GM10266 (cell line): ENCODE results near the gene PSMB11.

Source experiments
- DNase-seq: peaks from one replicate; pipeline ENCODE4 v3.0.0; 2012; ENCODE audit errors: extremely low spot score
- TF ChIP-seq, protein P1 (sequence below): IDR thresholded peaks from 2 replicates; pipeline ENCODE4 v1.5.1; 2012; ENCODE audit warnings: mild to moderate bottlenecking, low read depth; ENCODE audit not compliant: control insufficient read depth, insufficient read depth; ENCODE audit errors: missing control alignments

The PSMB11 gene

DNA sequence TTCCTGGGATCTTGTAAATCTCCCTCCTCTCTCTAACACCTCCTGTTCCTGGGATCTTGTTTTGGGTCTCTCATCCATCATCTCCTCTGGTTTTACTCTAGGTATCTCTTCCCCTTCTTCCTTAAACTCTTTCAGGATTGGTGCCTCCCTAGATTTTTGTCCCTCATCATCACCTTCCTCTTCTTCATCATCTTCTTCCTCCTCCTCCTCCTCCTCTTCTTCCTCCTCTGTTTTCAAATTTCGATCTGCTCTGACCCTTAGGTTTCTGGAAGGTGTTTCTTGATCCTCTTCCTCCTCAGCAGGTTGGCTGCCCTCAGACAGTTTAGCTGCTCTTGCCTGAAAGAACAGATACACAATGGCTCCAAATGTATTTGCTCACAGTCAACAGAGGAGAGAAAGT, 38.5 kb downstream of the PSMB11 start:
- no peak for DNase-seq
- TF ChIP-seq, protein P1, sequence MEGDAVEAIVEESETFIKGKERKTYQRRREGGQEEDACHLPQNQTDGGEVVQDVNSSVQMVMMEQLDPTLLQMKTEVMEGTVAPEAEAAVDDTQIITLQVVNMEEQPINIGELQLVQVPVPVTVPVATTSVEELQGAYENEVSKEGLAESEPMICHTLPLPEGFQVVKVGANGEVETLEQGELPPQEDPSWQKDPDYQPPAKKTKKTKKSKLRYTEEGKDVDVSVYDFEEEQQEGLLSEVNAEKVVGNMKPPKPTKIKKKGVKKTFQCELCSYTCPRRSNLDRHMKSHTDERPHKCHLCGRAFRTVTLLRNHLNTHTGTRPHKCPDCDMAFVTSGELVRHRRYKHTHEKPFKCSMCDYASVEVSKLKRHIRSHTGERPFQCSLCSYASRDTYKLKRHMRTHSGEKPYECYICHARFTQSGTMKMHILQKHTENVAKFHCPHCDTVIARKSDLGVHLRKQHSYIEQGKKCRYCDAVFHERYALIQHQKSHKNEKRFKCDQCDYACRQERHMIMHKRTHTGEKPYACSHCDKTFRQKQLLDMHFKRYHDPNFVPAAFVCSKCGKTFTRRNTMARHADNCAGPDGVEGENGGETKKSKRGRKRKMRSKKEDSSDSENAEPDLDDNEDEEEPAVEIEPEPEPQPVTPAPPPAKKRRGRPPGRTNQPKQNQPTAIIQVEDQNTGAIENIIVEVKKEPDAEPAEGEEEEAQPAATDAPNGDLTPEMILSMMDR: no peak

DNA sequence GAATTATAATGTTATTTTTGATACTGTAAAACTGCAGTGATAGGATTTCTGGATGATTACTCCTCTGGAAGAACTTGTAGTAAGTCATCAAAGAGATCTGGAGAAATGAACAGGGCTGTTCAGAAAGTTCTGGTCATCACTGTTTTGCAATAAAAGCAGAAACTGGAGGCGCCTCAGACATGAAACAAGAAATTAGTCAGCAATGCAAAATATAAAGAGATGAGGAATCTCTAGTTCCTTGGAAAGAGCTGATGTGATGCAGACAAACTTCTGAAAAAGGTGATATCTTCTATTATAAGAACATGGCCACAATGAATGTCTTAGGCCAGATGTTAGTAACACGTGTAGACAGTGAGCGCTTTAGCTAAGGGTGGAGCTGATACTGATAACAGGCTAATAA, 43.4 kb downstream of the PSMB11 start:
- DNase-seq: no peak
- TF ChIP-seq, protein P1: no peak

DNA sequence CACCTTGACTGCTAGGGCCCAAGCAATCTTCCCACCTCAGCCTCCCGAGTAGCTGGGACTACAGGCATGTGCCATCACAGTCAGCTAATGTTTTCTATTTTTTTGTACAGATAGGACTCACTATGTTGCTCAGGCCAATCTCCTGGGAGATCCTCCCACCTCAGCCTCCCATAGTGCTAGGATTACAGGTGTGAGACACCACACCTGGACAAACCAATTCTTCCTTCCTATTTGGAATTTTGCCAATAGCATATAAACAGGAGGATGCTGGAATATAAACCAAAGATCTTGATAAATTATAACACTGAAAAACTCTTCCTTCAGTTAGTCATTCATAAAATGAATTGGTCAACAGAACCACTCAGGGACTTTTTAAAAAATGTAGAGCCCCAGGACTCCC, 44.6 kb downstream of the PSMB11 start:
- TF ChIP-seq, protein P1: no peak
- DNase-seq: no peak

DNA sequence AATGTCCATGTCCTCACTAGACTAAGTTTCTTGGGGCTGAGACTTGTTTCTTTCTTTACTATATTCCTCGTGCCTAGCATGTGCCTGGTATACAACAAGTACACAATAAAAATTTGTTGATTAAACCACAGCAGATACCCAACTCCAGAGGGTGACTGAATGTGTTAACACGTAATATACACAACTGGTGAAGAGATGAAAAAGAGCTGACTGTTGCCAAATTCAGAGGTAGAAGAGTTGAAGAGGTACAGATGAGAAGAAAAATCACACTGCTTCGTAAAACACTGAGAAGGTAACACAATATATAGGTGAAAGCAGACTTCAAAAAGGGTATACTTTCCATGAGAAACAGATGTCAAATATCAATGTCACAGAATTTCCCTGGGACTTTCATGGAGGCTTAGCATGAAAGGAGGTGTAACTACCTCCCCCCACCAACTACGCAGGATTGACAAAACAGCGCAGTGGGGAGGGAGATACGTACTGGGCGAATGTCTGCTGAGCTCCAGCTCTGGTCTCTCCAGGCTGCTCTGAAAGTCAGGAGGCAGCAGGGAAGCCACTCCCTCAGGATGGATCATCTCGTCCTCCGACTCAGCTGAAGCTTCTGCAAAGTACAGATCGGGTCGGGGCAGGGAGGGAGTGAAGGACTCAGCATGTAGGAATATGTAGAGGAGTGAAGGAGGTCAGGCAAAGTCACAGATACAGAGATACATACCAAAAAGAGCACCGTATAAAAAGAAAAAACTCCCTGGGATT, 47.7 kb downstream of the PSMB11 start:
- DNase-seq: no peak
- TF ChIP-seq, protein P1: no peak

DNA sequence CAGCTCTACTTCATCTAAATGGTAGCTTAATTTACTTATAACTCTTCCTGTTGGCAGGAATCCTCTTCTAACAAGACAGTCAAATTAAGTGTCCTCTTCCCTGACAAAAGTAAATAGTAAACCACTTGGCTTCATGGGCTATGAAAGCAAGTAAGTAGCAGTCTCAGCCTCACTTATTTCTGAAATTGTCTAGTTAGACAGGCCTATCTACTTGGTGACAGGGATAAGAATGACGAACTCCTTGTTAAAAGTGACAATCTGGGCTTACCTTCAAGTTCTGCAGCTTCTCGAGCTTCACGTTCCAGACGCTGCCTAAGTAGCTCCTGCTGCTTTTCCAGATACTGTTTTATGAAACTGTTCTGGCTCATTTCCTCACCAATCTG, 48.2 kb downstream of the PSMB11 start:
- no peak for DNase-seq
- TF ChIP-seq, protein P1: no peak

DNA sequence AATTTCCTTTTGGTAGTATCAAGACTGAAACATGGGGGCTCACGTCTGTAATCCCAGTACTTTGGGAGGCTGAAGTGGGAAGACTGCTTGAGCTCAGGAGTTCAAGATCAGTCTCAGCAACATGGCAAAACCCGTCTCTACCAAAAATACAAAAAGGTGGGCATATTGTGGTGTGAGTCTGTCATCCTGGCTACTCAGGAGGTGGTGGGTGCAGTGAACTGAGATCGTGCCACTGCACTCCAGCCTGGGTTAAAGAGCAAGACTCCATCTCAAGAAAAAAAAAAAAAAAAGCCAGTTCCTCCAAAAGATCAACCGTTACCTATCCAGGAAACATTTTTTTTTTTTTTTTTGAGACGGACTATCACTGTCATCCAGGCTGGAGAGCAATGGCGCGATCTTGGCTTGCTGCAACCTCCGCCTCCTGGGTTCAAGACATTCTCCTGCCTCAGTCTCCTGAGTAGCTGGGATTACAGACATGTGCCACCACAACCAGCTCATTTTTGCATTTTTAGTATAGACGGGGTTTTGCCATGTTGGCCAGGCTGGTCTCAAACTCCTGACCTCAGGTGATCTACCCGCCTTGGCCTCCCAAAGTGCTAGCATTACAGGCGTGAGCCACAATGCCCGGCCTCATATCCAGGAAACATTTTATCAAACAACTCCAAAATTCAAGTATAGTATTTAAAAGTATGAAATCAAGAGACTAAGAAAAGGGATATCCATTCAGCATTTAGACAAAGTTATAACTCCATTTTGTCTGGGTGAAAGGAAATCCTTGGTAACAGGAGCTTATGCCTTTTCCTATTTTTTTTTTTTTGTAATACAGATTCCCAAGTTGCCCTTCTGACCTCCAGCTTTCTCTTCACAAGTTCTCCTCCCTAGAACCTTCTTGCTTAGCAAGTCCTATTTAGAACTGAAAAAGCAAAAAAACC, 49.5 kb downstream of the PSMB11 start:
- DNase-seq: no peak
- TF ChIP-seq, protein P1: no peak

DNA sequence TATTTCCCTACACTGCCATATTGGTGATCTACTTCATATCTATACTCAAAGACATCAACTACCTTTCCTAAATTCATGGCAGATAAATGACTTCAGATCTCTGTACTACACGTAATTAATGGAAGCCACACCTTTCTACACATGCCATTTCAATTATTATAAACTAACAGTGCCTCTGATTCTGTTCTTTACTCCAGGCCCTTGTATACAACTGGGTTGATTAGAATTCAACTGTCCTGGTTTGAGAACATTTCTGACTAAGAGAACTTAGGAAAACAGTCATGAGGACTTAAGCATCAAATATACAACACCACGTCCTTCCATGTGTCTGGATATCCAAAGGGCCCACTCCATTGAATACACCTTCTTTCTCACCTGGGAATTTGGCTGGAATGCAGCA, 51.1 kb downstream of the PSMB11 start:
- DNase-seq: no peak
- TF ChIP-seq, protein P1: no peak
